Suprapubic skin (tissue), 3 donors: ENCODE results near the gene WASHC4.

Experiments used
- POLR2A ChIP-seq, 2 donors: fragments of 450-650 bp; IDR thresholded peaks; one replicate each; pipeline ENCODE4 v1.6.1; 2017; ENCODE audit warnings: antibody characterized with exemption in 2 of 2, mild to moderate bottlenecking in 2 of 2, moderate library complexity in 2 of 2
- TF ChIP-seq, protein P1 (sequence below), 2 donors: fragments of 200-600 bp in 1 of 2; fragments of 450-650 bp in 1 of 2; sonication (generic) in 1 of 2; IDR thresholded peaks; one replicate each; pipeline ENCODE4 v1.5.1; 2016 to 2019; ENCODE audit warnings: antibody characterized with exemption in 2 of 2, mild to moderate bottlenecking in 1 of 2, moderate library complexity in 1 of 2

- TF ChIP-seq POLR2A (IDR thresholded peaks at IDR 0.05) = no peak
- TF ChIP-seq, protein P1, sequence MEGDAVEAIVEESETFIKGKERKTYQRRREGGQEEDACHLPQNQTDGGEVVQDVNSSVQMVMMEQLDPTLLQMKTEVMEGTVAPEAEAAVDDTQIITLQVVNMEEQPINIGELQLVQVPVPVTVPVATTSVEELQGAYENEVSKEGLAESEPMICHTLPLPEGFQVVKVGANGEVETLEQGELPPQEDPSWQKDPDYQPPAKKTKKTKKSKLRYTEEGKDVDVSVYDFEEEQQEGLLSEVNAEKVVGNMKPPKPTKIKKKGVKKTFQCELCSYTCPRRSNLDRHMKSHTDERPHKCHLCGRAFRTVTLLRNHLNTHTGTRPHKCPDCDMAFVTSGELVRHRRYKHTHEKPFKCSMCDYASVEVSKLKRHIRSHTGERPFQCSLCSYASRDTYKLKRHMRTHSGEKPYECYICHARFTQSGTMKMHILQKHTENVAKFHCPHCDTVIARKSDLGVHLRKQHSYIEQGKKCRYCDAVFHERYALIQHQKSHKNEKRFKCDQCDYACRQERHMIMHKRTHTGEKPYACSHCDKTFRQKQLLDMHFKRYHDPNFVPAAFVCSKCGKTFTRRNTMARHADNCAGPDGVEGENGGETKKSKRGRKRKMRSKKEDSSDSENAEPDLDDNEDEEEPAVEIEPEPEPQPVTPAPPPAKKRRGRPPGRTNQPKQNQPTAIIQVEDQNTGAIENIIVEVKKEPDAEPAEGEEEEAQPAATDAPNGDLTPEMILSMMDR (IDR thresholded peaks at IDR 0.05) = no peak
Measured at GRCh38 chr12:105200385-105200784, 92.9 kb downstream of the WASHC4 start.
